ENCODE data around the gene YTHDC2.

DNA sequence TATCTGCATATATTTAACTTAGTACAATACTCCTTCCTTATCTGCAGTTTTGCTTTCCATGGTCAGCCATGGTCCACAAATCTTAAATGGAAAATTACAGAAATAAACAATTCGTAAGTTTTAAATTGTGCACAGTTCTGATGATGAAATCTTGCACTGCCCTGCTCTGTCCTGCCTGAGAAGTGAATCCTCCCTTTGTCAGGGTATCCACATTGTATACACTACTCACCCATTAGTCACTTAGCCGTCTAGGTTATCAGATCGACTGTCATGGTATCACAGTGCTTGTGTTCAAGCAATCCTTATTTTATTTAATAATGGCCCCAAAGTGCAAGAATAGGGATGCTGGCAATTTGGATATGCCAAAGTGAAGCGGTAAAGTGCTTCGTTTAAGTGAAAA, 8.3 kb upstream of the YTHDC2 start:
- TF ChIP-seq, protein P1, sequence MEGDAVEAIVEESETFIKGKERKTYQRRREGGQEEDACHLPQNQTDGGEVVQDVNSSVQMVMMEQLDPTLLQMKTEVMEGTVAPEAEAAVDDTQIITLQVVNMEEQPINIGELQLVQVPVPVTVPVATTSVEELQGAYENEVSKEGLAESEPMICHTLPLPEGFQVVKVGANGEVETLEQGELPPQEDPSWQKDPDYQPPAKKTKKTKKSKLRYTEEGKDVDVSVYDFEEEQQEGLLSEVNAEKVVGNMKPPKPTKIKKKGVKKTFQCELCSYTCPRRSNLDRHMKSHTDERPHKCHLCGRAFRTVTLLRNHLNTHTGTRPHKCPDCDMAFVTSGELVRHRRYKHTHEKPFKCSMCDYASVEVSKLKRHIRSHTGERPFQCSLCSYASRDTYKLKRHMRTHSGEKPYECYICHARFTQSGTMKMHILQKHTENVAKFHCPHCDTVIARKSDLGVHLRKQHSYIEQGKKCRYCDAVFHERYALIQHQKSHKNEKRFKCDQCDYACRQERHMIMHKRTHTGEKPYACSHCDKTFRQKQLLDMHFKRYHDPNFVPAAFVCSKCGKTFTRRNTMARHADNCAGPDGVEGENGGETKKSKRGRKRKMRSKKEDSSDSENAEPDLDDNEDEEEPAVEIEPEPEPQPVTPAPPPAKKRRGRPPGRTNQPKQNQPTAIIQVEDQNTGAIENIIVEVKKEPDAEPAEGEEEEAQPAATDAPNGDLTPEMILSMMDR (CRISPR knock-in tag; IDR thresholded peaks at IDR 0.05) = no peak
- TF ChIP-seq ZMYM2 (CRISPR knock-in tag; IDR thresholded peaks at IDR 0.05) = no peak
- no peak for TF ChIP-seq ZNF138 (CRISPR knock-in tag; IDR thresholded peaks at IDR 0.05; ENCODE audit: low read depth)

Data from HepG2 (cell line).